Mesendoderm (in vitro differentiated cells): ENCODE results near the gene SSBP3.
A peak's percentile ranks its signal among the peaks of the same experiment; 100 is the strongest.
"Not testable (repeated sequence)": the region's sequence is repeated elsewhere in the genome, so short reads cannot be mapped to it uniquely, and the experiment has no call there.

Experiments
- DNase-seq: peaks from one replicate; pipeline ENCODE4 v3.0.0; 2013
- H2AK5ac ChIP-seq: 2 replicates; pipeline ENCODE4 v1.6.1; 2013; ENCODE audit warnings: low read length, inconsistent platforms
- H2BK120ac ChIP-seq: 2 replicates; pipeline ENCODE4 v1.6.1; 2013; ENCODE audit warnings: low read depth, mild to moderate bottlenecking, low read length, moderate library complexity, mixed read lengths
- H2BK15ac ChIP-seq: replicated peaks from 2 replicates; pipeline ENCODE4 v1.6.1; 2013; ENCODE audit warnings: low read depth, mild to moderate bottlenecking, moderate library complexity
- H2BK5ac ChIP-seq: 2 replicates; pipeline ENCODE4 v1.6.1; 2013; ENCODE audit warnings: low read length, inconsistent platforms
- H3K18ac ChIP-seq: 2 replicates; pipeline ENCODE4 v1.6.1; 2013; ENCODE audit warnings: mild to moderate bottlenecking, low read length, mixed read lengths
- H3K23ac ChIP-seq: one replicate; pipeline ENCODE4 v1.6.1; 2013; ENCODE audit warnings: low read length
- H3K27ac ChIP-seq: 2 replicates; pipeline ENCODE4 v1.5.1; 2013; ENCODE audit warnings: low read depth, mild to moderate bottlenecking, inconsistent platforms, low read length, moderate library complexity
- H3K27me3 ChIP-seq: 2 replicates; pipeline ENCODE4 v1.6.1; 2013; ENCODE audit warnings: low read length, control low read depth, mild to moderate bottlenecking, inconsistent platforms; ENCODE audit not compliant: insufficient read depth, poor library complexity
- H3K36me3 ChIP-seq: 2 replicates; pipeline ENCODE4 v1.6.1; 2013; ENCODE audit warnings: low read length, inconsistent platforms; ENCODE audit not compliant: control insufficient read depth, insufficient read depth
- H3K4ac ChIP-seq: one replicate; pipeline ENCODE4 v1.6.1; 2013; ENCODE audit warnings: low read depth, mild to moderate bottlenecking, low read length, moderate library complexity
- H3K4me1 ChIP-seq: 2 replicates; pipeline ENCODE4 v1.6.1; 2013; ENCODE audit warnings: low read depth, low read length, inconsistent platforms; ENCODE audit not compliant: control insufficient read depth
- H3K4me2 ChIP-seq: 2 replicates; pipeline ENCODE4 v1.6.1; 2013; ENCODE audit warnings: low read length
- H3K4me3 ChIP-seq: 2 replicates; pipeline ENCODE4 v1.5.1; 2013; ENCODE audit warnings: mild to moderate bottlenecking, low read length
- H3K56ac ChIP-seq: one replicate; pipeline ENCODE4 v1.6.1; 2013; ENCODE audit warnings: low read length
- H3K79me1 ChIP-seq: 2 replicates; pipeline ENCODE4 v1.6.1; 2013; ENCODE audit warnings: low read length, inconsistent platforms
- H3K79me2 ChIP-seq: 2 replicates; pipeline ENCODE4 v1.6.1; 2013; ENCODE audit warnings: mild to moderate bottlenecking, low read length; ENCODE audit not compliant: control insufficient read depth, insufficient read depth
- H3K9ac ChIP-seq: 2 replicates; pipeline ENCODE4 v1.6.1; 2013; ENCODE audit warnings: low read length, inconsistent platforms
- H4K5ac ChIP-seq: one replicate; pipeline ENCODE4 v1.6.1; 2013; ENCODE audit warnings: low read length
- H4K8ac ChIP-seq: one replicate; pipeline ENCODE4 v1.6.1; 2013; ENCODE audit warnings: low read depth, mild to moderate bottlenecking, control low read depth, low read length, moderate library complexity
- WGBS: extraction: QIAGEN DNeasy Blood & Tissue Kit; methylation state at CpG from one replicate; pipeline ENCODE4 v1.1.7; 2013; ENCODE audit warnings: low lambda C conversion rate, missing lambda C conversion rate; ENCODE audit not compliant: insufficient coverage; ENCODE audit errors: extremely low coverage; 5-methylcytosine and 5-hydroxymethylcytosine counted together

Gene SSBP3

GRCh38 chr1:54428837-54429518 is 22.8 kb upstream of the SSBP3 start:
- H3K36me3 ChIP-seq: no peaks in the 10 kb centered on the region
- H4K8ac ChIP-seq: no peak overlapping the region
- H3K4ac ChIP-seq: no peak overlapping the region
- no peak overlapping the region for H3K18ac ChIP-seq
- no CpG with 5 or more reads among the region's 10 CpGs for WGBS
- H2BK15ac ChIP-seq: no peak overlapping the region
- DNase-seq: peak; percentile 69
- no peak overlapping the region for H2BK5ac ChIP-seq
- H3K4me3 ChIP-seq: no peak overlapping the region
- H3K4me2 ChIP-seq: no peak overlapping the region
- H2AK5ac ChIP-seq: no peak overlapping the region
- no peaks in the 10 kb centered on the region for H3K4me1 ChIP-seq
- H3K27me3 ChIP-seq: no peaks in the 10 kb centered on the region
- H3K56ac ChIP-seq: no peak overlapping the region
- no peaks in the 10 kb centered on the region for H3K79me2 ChIP-seq
- H3K9ac ChIP-seq: no peak overlapping the region
- no peak overlapping the region for H3K23ac ChIP-seq
- no peaks in the 10 kb centered on the region for H3K79me1 ChIP-seq
- H2BK120ac ChIP-seq: no peak overlapping the region
- H4K5ac ChIP-seq: no peak overlapping the region
- peak overlapping the region; percentile 17 for H3K27ac ChIP-seq

GRCh38 chr1:54425152-54425584 is 19.0 kb upstream of the SSBP3 start:
- H3K79me1 ChIP-seq: no peaks in the 10 kb centered on the region
- H3K79me2 ChIP-seq: no peaks in the 10 kb centered on the region
- H3K56ac ChIP-seq: no peak overlapping the region
- H3K4me3 ChIP-seq: no peak overlapping the region
- H3K9ac ChIP-seq: no peak overlapping the region
- no peaks in the 10 kb centered on the region for H3K36me3 ChIP-seq
- no peak overlapping the region for H2BK120ac ChIP-seq
- no peak for DNase-seq
- H3K23ac ChIP-seq: no peak overlapping the region
- no peak overlapping the region for H2AK5ac ChIP-seq
- WGBS: no CpG with 5 or more reads among the region's 9 CpGs
- H3K18ac ChIP-seq: no peak overlapping the region
- H3K4me2 ChIP-seq: no peak overlapping the region
- no peak overlapping the region for H4K8ac ChIP-seq
- H3K4me1 ChIP-seq: peaks cover 4% of the 10 kb centered on the region
- no peak overlapping the region for H4K5ac ChIP-seq
- no peak overlapping the region for H3K4ac ChIP-seq
- no peak overlapping the region for H3K27ac ChIP-seq
- no peak overlapping the region for H2BK15ac ChIP-seq
- no peak overlapping the region for H2BK5ac ChIP-seq
- H3K27me3 ChIP-seq: no peaks in the 10 kb centered on the region

DNA sequence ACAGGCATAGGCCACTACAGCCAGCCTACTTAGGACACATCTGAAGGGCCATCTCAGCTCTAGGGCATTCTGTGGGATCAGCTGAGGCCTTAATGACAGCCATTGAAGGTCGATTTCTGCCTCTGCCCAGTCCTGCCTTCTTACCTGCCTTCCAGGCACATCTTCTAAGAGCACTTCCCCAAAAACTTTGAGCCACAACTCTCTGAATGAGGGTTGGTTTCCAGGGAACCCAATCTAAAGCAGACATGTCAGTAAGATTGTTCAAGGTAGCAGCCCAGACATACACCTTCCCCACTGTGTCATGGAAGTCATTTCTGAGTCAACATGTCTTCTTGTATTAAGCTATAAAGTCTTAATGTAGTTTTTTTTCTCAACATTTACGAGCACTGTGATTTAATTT is 18.2 kb upstream of the SSBP3 start:
- no peak overlapping the region for H3K56ac ChIP-seq
- H3K4me2 ChIP-seq: no peak overlapping the region
- no peak overlapping the region for H3K4ac ChIP-seq
- H3K9ac ChIP-seq: no peak overlapping the region
- H3K18ac ChIP-seq: no peak overlapping the region
- no peaks in the 10 kb centered on the region for H3K79me1 ChIP-seq
- no peak for DNase-seq
- no peaks in the 10 kb centered on the region for H3K79me2 ChIP-seq
- no peak overlapping the region for H3K27ac ChIP-seq
- H2BK15ac ChIP-seq: no peak overlapping the region
- H3K4me3 ChIP-seq: no peak overlapping the region
- no peak overlapping the region for H4K5ac ChIP-seq
- no CpG with 5 or more reads among the region's 2 CpGs for WGBS
- no peaks in the 10 kb centered on the region for H3K36me3 ChIP-seq
- no peak overlapping the region for H4K8ac ChIP-seq
- no peak overlapping the region for H2BK5ac ChIP-seq
- no peak overlapping the region for H2BK120ac ChIP-seq
- H3K4me1 ChIP-seq: peaks cover 4% of the 10 kb centered on the region
- H3K23ac ChIP-seq: no peak overlapping the region
- H2AK5ac ChIP-seq: no peak overlapping the region
- no peaks in the 10 kb centered on the region for H3K27me3 ChIP-seq

DNA sequence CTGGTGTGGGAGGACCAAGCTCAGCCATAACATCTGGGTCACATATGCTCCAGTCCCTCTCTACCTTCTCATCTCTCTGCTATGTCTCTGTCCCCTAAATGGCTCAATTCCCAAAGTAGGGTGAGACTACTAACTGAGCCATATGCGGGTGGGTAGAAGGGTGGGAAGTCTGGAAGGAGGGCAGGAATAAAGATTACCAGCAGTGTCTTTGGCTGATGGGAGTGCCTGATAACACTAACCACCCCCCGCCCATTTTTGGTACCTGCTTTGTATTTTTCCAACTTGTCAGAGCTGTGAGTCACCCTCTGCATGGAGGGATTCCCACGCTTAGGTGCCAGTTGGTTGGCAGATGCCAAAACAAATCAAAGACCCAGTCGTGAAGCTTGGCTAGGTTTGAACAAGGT is 14.9 kb upstream of the SSBP3 start:
- no peak overlapping the region for H4K8ac ChIP-seq
- no CpG with 5 or more reads among the region's 4 CpGs for WGBS
- no peak overlapping the region for H2BK5ac ChIP-seq
- no peaks in the 10 kb centered on the region for H3K36me3 ChIP-seq
- DNase-seq: no peak
- no peak overlapping the region for H3K27ac ChIP-seq
- H3K4ac ChIP-seq: no peak overlapping the region
- H3K18ac ChIP-seq: no peak overlapping the region
- no peaks in the 10 kb centered on the region for H3K79me1 ChIP-seq
- H2BK120ac ChIP-seq: no peak overlapping the region
- H3K4me2 ChIP-seq: no peak overlapping the region
- H2BK15ac ChIP-seq: no peak overlapping the region
- no peak overlapping the region for H3K4me3 ChIP-seq
- peaks cover 4% of the 10 kb centered on the region for H3K4me1 ChIP-seq
- no peak overlapping the region for H2AK5ac ChIP-seq
- H3K23ac ChIP-seq: no peak overlapping the region
- no peak overlapping the region for H3K56ac ChIP-seq
- no peak overlapping the region for H4K5ac ChIP-seq
- no peak overlapping the region for H3K9ac ChIP-seq
- no peaks in the 10 kb centered on the region for H3K27me3 ChIP-seq
- no peaks in the 10 kb centered on the region for H3K79me2 ChIP-seq

DNA sequence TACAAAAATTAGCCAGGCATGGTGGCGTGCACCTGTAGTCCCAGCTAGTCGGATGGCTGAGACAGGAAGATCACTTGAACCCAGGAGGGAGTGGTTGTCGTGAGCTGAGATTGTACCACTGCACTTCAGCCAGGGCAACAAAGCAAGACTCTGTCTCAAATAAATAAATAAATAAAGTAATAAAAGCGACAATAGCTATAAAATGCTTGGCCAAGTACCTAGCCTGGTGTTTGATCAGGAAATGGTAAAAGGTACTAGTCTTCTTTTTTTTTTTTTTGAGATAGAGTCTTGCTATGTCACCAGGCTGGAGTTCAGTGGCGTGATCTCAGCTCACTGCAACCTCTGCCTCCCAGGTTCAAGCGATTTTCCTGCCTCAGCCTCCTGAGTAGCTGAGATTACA is 12.4 kb upstream of the SSBP3 start:
- H3K36me3 ChIP-seq, H3K79me2 ChIP-seq, H2BK5ac ChIP-seq, DNase-seq, H3K27ac ChIP-seq, H2BK120ac ChIP-seq, H4K5ac ChIP-seq, H3K79me1 ChIP-seq, H3K27me3 ChIP-seq, H3K18ac ChIP-seq, H3K4me1 ChIP-seq, H3K4me2 ChIP-seq, H2AK5ac ChIP-seq, H3K4ac ChIP-seq, H4K8ac ChIP-seq, H3K56ac ChIP-seq, H3K9ac ChIP-seq, H2BK15ac ChIP-seq, H3K23ac ChIP-seq, H3K4me3 ChIP-seq: not testable (repeated sequence)
- no CpG with 5 or more reads among the region's 6 CpGs for WGBS

DNA sequence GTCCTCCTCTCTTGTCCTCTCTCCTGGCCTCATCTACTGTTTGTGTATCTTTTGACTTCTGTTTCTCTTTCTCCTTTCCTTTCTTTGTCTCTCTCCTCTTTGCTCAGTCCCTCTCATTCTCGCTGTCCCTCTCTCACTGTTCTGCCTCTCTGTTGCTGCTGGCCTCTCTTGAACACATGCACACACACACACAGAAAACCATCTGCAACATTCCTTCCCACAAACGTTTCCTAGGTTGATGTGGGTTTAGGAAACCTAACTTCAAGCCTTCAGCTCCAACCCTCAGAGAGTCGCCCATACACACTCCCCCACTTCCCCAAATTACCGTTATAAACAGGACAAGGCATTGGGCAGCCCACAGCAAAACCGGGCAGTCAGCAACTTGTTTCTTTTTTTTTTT is 10.9 kb upstream of the SSBP3 start:
- H3K79me1 ChIP-seq: no peaks in the 10 kb centered on the region
- H2BK5ac ChIP-seq: no peak overlapping the region
- peak overlapping the region; percentile 15 for H3K56ac ChIP-seq
- no peak overlapping the region for H3K4me2 ChIP-seq
- peaks cover 4% of the 10 kb centered on the region for H3K4me1 ChIP-seq
- no peaks in the 10 kb centered on the region for H3K79me2 ChIP-seq
- H3K4me3 ChIP-seq: no peak overlapping the region
- no peaks in the 10 kb centered on the region for H3K36me3 ChIP-seq
- H4K5ac ChIP-seq: no peak overlapping the region
- WGBS: no CpG with 5 or more reads among the region's 5 CpGs
- no peak overlapping the region for H3K18ac ChIP-seq
- H3K27me3 ChIP-seq: no peaks in the 10 kb centered on the region
- no peak overlapping the region for H2BK15ac ChIP-seq
- no peak overlapping the region for H2BK120ac ChIP-seq
- no peak for DNase-seq
- H2AK5ac ChIP-seq: no peak overlapping the region
- no peak overlapping the region for H3K27ac ChIP-seq
- no peak overlapping the region for H3K9ac ChIP-seq
- H3K4ac ChIP-seq: no peak overlapping the region
- H3K23ac ChIP-seq: no peak overlapping the region
- no peak overlapping the region for H4K8ac ChIP-seq
